ENCODE results near the gene BIVM. TPM values are rescaled to one million over a fixed set of nuclear protein-coding genes. Genes with fewer than 3 reads are reported as not detected.

BIVM gene
- polyA plus RNA-seq, 1 donor (not counting 4 experiments of a cell fraction or from before 2014, with no cell fraction given): 20.7 TPM

GRCh38 chr13:102805680-102806079 lies 6.8 kb downstream of the BIVM start:
- no peak for FAIRE-seq
- Histone ChIP-seq H3K36me3 (ENCODE audit: control insufficient read depth in 2 of 2, extremely low read depth in 1 of 2, insufficient read depth in 2 of 2, low read length in 2 of 2) (peaks cover 0 to 11% of the 10 kb centered on the region in 2 experiments), H4K20me1 (ENCODE audit: control insufficient read depth, extremely low read depth, insufficient read depth, low read length) (no peaks in the 10 kb centered on the region), H3K4me3 (ENCODE audit: control insufficient read depth in 2 of 3, extremely low read depth in 1 of 3, insufficient read depth in 2 of 3, low read depth in 1 of 3, low read length in 3 of 3) (no peak overlapping the region), H3K27ac (ENCODE audit: control insufficient read depth, insufficient read depth, low read length) (no peak overlapping the region), H3K9ac (ENCODE audit: control insufficient read depth, extremely low read depth, insufficient read depth, low read length) (no peak overlapping the region), H3K79me2 (ENCODE audit: control insufficient read depth, insufficient read depth, low read length) (peaks cover 62% of the 10 kb centered on the region), H3K9me1 (ENCODE audit: control insufficient read depth, extremely low read depth, insufficient read depth, low read length) (peaks cover 3% of the 10 kb centered on the region), H3K27me3 (ENCODE audit: control insufficient read depth, extremely low read depth, insufficient read depth, low read length) (no peaks in the 10 kb centered on the region), H3K4me2 (ENCODE audit: control insufficient read depth, extremely low read depth, insufficient read depth, low read depth, low read length) (no peak overlapping the region), H3K4me1 (ENCODE audit: control insufficient read depth, extremely low read depth, insufficient read depth, low read length) (peaks cover 6% of the 10 kb centered on the region), H3K9me3 (ENCODE audit: control insufficient read depth, low read depth, low read length) (no peaks in the 10 kb centered on the region), H2AFZ (ENCODE audit: control insufficient read depth, low read length) (no peak overlapping the region)
- dilution Hi-C loops (cut with MboI; ENCODE audit: extremely low pct_ligation_motif_present, low sequenced_read_pairs): no loop called here
- TF ChIP-seq EZH2 (IDR thresholded peaks at IDR 0.05; ENCODE audit: low read length) (no peak), CTCF (optimal IDR thresholded peaks at IDR 0.05 in 1 of 3, IDR thresholded peaks at IDR 0.05 in 1 of 3, conservative IDR thresholded peaks at IDR 0.05 in 1 of 3; ENCODE audit: extremely low read depth in 1 of 3, insufficient read depth in 2 of 3, low read length in 3 of 3) (no peak)
- DNase-seq (ENCODE audit: low read depth, low spot score): no peak

GRCh38 chr13:102807699-102808098 lies 8.8 kb downstream of the BIVM start:
- no peak overlapping the region for H3K4me3 ChIP-seq (ENCODE audit: control insufficient read depth in 2 of 3, extremely low read depth in 1 of 3, insufficient read depth in 2 of 3, low read depth in 1 of 3, low read length in 3 of 3)
- FAIRE-seq: no peak
- dilution Hi-C loops (cut with MboI; ENCODE audit: extremely low pct_ligation_motif_present, low sequenced_read_pairs): no loop called here

More at GRCh38 chr13:102807699-102808098, 8.8 kb downstream of the BIVM start:
- H4K20me1 ChIP-seq (ENCODE audit: control insufficient read depth, extremely low read depth, insufficient read depth, low read length): no peaks in the 10 kb centered on the region
- no peak overlapping the region for H3K9ac ChIP-seq (ENCODE audit: control insufficient read depth, extremely low read depth, insufficient read depth, low read length)
- H3K9me3 ChIP-seq (ENCODE audit: control insufficient read depth, low read depth, low read length): no peaks in the 10 kb centered on the region
- TF ChIP-seq CTCF (optimal IDR thresholded peaks at IDR 0.05 in 1 of 3, IDR thresholded peaks at IDR 0.05 in 1 of 3, conservative IDR thresholded peaks at IDR 0.05 in 1 of 3; ENCODE audit: extremely low read depth in 1 of 3, insufficient read depth in 2 of 3, low read length in 3 of 3) (no peak), EZH2 (IDR thresholded peaks at IDR 0.05; ENCODE audit: low read length) (no peak)
- no peaks in the 10 kb centered on the region for H3K9me1 ChIP-seq (ENCODE audit: control insufficient read depth, extremely low read depth, insufficient read depth, low read length)
- H3K27ac ChIP-seq (ENCODE audit: control insufficient read depth, insufficient read depth, low read length): no peak overlapping the region
- H2AFZ ChIP-seq (ENCODE audit: control insufficient read depth, low read length): no peak overlapping the region
- H3K27me3 ChIP-seq (ENCODE audit: control insufficient read depth, extremely low read depth, insufficient read depth, low read length): no peaks in the 10 kb centered on the region
- no peak for DNase-seq (ENCODE audit: low read depth, low spot score)
- no peak overlapping the region for H3K4me2 ChIP-seq (ENCODE audit: control insufficient read depth, extremely low read depth, insufficient read depth, low read depth, low read length)
- peaks cover 4% of the 10 kb centered on the region for H3K4me1 ChIP-seq (ENCODE audit: control insufficient read depth, extremely low read depth, insufficient read depth, low read length)
- peaks cover 55% of the 10 kb centered on the region for H3K79me2 ChIP-seq (ENCODE audit: control insufficient read depth, insufficient read depth, low read length)
- peaks cover 0 to 7% of the 10 kb centered on the region in 2 experiments for H3K36me3 ChIP-seq (ENCODE audit: control insufficient read depth in 2 of 2, extremely low read depth in 1 of 2, insufficient read depth in 2 of 2, low read length in 2 of 2)
